Esophagus muscularis mucosa (tissue), 3 donors: ENCODE results near the gene SLC51A.

Source experiments
- CTCF ChIP-seq, 3 experiments: fragments of 200-600 bp in 2 of 3; fragments of 450-650 bp in 1 of 3; sonication (generic) in 2 of 3; IDR thresholded peaks; one replicate each; pipeline ENCODE4 v1.5.1; 2017 to 2019; ENCODE audit warnings: antibody characterized with exemption in 3 of 3, mild to moderate bottlenecking in 2 of 3, moderate library complexity in 1 of 3
- POLR2AphosphoS5 ChIP-seq, 2 donors: sonication (generic); formaldehyde crosslinking; IDR thresholded peaks; one replicate each; pipeline ENCODE4 v1.6.1; 2017; ENCODE audit warnings: antibody characterized with exemption in 2 of 2

GRCh38 chr3:196169836-196170240 is 46.5 kb upstream of the SLC51A start:
- TF ChIP-seq POLR2AphosphoS5 (IDR thresholded peaks at IDR 0.05) (no peak), CTCF (IDR thresholded peaks at IDR 0.05) (no peak)
